Trophoblast cell (in vitro differentiated cells and primary cell): Measurements from ENCODE around the gene SESN2.

Source experiments
- DNase-seq, 2 donors: peaks; one replicate each; pipeline ENCODE4 v3.0.0-alpha.2; 2016
- H2AFZ ChIP-seq: 2 replicates; pipeline ENCODE4 v1.6.1; 2013; ENCODE audit warnings: low read length, moderate library complexity, mild to moderate bottlenecking; ENCODE audit not compliant: insufficient read depth, poor library complexity
- H2AK5ac ChIP-seq: 2 replicates; pipeline ENCODE4 v1.6.1; 2013; ENCODE audit warnings: mild to moderate bottlenecking, low read length
- H2BK120ac ChIP-seq: 2 replicates; pipeline ENCODE4 v1.6.1; 2013; ENCODE audit warnings: low read length, mild to moderate bottlenecking, moderate library complexity; ENCODE audit not compliant: insufficient read depth, poor library complexity
- H2BK12ac ChIP-seq: 2 replicates; pipeline ENCODE4 v1.6.1; 2013; ENCODE audit warnings: mild to moderate bottlenecking, low read length, moderate library complexity
- H2BK5ac ChIP-seq: 2 replicates; pipeline ENCODE4 v1.6.1; 2013; ENCODE audit warnings: low read length, low read depth, moderate library complexity, mild to moderate bottlenecking; ENCODE audit not compliant: poor library complexity
- H3K14ac ChIP-seq: 2 replicates; pipeline ENCODE4 v1.6.1; 2013; ENCODE audit warnings: mild to moderate bottlenecking, low read length
- H3K18ac ChIP-seq: 2 replicates; pipeline ENCODE4 v1.6.1; 2013; ENCODE audit warnings: mild to moderate bottlenecking, low read length
- H3K23ac ChIP-seq: 2 replicates; pipeline ENCODE4 v1.6.1; 2013; ENCODE audit warnings: low read length
- H3K27ac ChIP-seq: 2 replicates; pipeline ENCODE4 v1.5.1; 2013; ENCODE audit warnings: low read depth, mild to moderate bottlenecking, inconsistent platforms, low read length, moderate library complexity
- H3K27me3 ChIP-seq: 2 replicates; pipeline ENCODE4 v1.6.1; 2013; ENCODE audit warnings: inconsistent platforms, mild to moderate bottlenecking, low read length, moderate library complexity; ENCODE audit not compliant: insufficient read depth
- H3K36me3 ChIP-seq, 2 experiments: 1 replicate in 1 of 2; 2 replicates in 1 of 2; pipeline ENCODE4 v1.6.1; 2013; ENCODE audit warnings: low read length in 2 of 2, mild to moderate bottlenecking in 2 of 2, moderate library complexity in 1 of 2; ENCODE audit not compliant: insufficient read depth in 2 of 2, control insufficient read depth in 1 of 2
- H3K4ac ChIP-seq: 2 replicates; pipeline ENCODE4 v1.6.1; 2013; ENCODE audit warnings: low read depth, mild to moderate bottlenecking, low read length, moderate library complexity
- H3K4me1 ChIP-seq, 2 experiments: 1 replicate in 1 of 2; 2 replicates in 1 of 2; pipeline ENCODE4 v1.6.1; 2013; ENCODE audit warnings: low read length in 2 of 2, mild to moderate bottlenecking in 2 of 2, moderate library complexity in 1 of 2; ENCODE audit not compliant: insufficient read depth in 2 of 2, control insufficient read depth in 1 of 2
- H3K4me2 ChIP-seq: 2 replicates; pipeline ENCODE4 v1.6.1; 2013; ENCODE audit warnings: inconsistent platforms, mild to moderate bottlenecking, low read length, moderate library complexity
- H3K4me3 ChIP-seq: 2 replicates; pipeline ENCODE4 v1.5.1; 2013; ENCODE audit warnings: mild to moderate bottlenecking, low read depth, low read length, inconsistent platforms
- H3K79me1 ChIP-seq: one replicate; pipeline ENCODE4 v1.6.1; 2013; ENCODE audit warnings: low read length
- H3K79me2 ChIP-seq: 2 replicates; pipeline ENCODE4 v1.6.1; 2013; ENCODE audit warnings: low read length, mild to moderate bottlenecking; ENCODE audit not compliant: control insufficient read depth, insufficient read depth, poor library complexity
- H3K9ac ChIP-seq: 2 replicates; pipeline ENCODE4 v1.6.1; 2013; ENCODE audit warnings: mild to moderate bottlenecking, low read length
- H3K9me3 ChIP-seq: 2 replicates; pipeline ENCODE4 v1.6.1; 2013; ENCODE audit warnings: low read depth, mild to moderate bottlenecking, control low read depth, inconsistent platforms, low read length; ENCODE audit not compliant: insufficient read depth
- H4K12ac ChIP-seq: 2 replicates; pipeline ENCODE4 v1.6.1; 2013; ENCODE audit warnings: low read depth, mild to moderate bottlenecking, low read length, moderate library complexity
- H4K8ac ChIP-seq: 2 replicates; pipeline ENCODE4 v1.6.1; 2013; ENCODE audit warnings: low read depth, mild to moderate bottlenecking, low read length, moderate library complexity
- H4K91ac ChIP-seq: one replicate; pipeline ENCODE4 v1.6.1; 2013; ENCODE audit warnings: low read depth, mild to moderate bottlenecking, low read length, moderate library complexity
- WGBS: extraction: QIAGEN DNeasy Blood & Tissue Kit; methylation state at CpG from one replicate; pipeline ENCODE4 v1.1.7; 2013; ENCODE audit warnings: missing lambda C conversion rate; ENCODE audit not compliant: insufficient read length, insufficient coverage; ENCODE audit errors: extremely low coverage; 5-methylcytosine and 5-hydroxymethylcytosine counted together

The SESN2 gene

GRCh38 chr1:28257736-28258135 is 1.6 kb upstream of the SESN2 start:
- Histone ChIP-seq H3K4me2 (no peak overlapping the region), H3K23ac (no peak overlapping the region), H2BK12ac (no peak overlapping the region), H3K4me1 (peaks cover 5 to 10% of the 10 kb centered on the region in 2 experiments), H2AK5ac (no peak overlapping the region), H3K4me3 (no peak overlapping the region), H2AFZ (no peak overlapping the region), H4K91ac (no peak overlapping the region), H3K79me2 (peaks cover 22% of the 10 kb centered on the region), H2BK120ac (no peak overlapping the region), H3K18ac (no peak overlapping the region), H3K4ac (no peak overlapping the region), H3K79me1 (peaks cover 10% of the 10 kb centered on the region), H2BK5ac (no peak overlapping the region), H3K27ac (no peak overlapping the region), H4K12ac (no peak overlapping the region), H3K9ac (no peak overlapping the region), H3K9me3 (no peaks in the 10 kb centered on the region), H3K14ac (no peak overlapping the region), H4K8ac (no peak overlapping the region), H3K36me3 (peaks cover 0 to 2% of the 10 kb centered on the region in 2 experiments), H3K27me3 (no peaks in the 10 kb centered on the region)
- WGBS: no CpG with 5 or more reads among the region's 4 CpGs
- no peak for DNase-seq

GRCh38 chr1:28258628-28259251 is 578 bp upstream of the SESN2 start:
- Histone ChIP-seq H2AK5ac (no peak overlapping the region), H3K14ac (no peak overlapping the region), H4K12ac (no peak overlapping the region), H2BK5ac (no peak overlapping the region), H3K4me1 (peaks cover 5 to 14% of the 10 kb centered on the region in 2 experiments), H3K23ac (no peak overlapping the region), H2BK12ac (peak overlapping the region; percentile 18), H3K4me2 (peak overlapping the region; percentile 50), H4K8ac (peak overlapping the region; percentile 87), H3K18ac (no peak overlapping the region), H2BK120ac (peak overlapping the region; percentile 36), H3K27ac (no peak overlapping the region), H3K4me3 (no peak overlapping the region), H3K79me1 (peaks cover 10% of the 10 kb centered on the region), H3K27me3 (no peaks in the 10 kb centered on the region), H3K79me2 (peaks cover 27% of the 10 kb centered on the region), H3K4ac (no peak overlapping the region), H2AFZ (peak overlapping the region; percentile 91), H3K9ac (no peak overlapping the region), H4K91ac (peak overlapping the region; percentile 48), H3K9me3 (no peaks in the 10 kb centered on the region), H3K36me3 (peaks cover 0 to 2% of the 10 kb centered on the region in 2 experiments)
- DNase-seq: no peak
- WGBS: no CpG with 5 or more reads among the region's 12 CpGs

GRCh38 chr1:28259934-28260802 is 850 bp downstream of the SESN2 start:
- no peak overlapping the region for H3K23ac ChIP-seq
- peaks cover 10% of the 10 kb centered on the region for H3K79me1 ChIP-seq
- peak overlapping the region; percentile 91 for H4K8ac ChIP-seq
- peak overlapping the region; percentile 98 for H2BK5ac ChIP-seq
- peak overlapping the region; percentile 93 for H3K4me2 ChIP-seq
- peak overlapping the region; percentile 92 for H4K12ac ChIP-seq
- no peaks in the 10 kb centered on the region for H3K27me3 ChIP-seq
- peak; percentile 71 to 73 for DNase-seq
- peak overlapping the region; percentile 98 for H4K91ac ChIP-seq
- H2BK120ac ChIP-seq: peak overlapping the region; percentile 97
- H3K27ac ChIP-seq: peak overlapping the region; percentile 88
- peaks cover 32% of the 10 kb centered on the region for H3K79me2 ChIP-seq
- H3K9me3 ChIP-seq: no peaks in the 10 kb centered on the region
- no CpG with 5 or more reads among the region's 66 CpGs for WGBS
- H2BK12ac ChIP-seq: peak overlapping the region; percentile 89
- H3K18ac ChIP-seq: peak overlapping the region; percentile 99
- H3K4me1 ChIP-seq: peaks cover 5 to 19% of the 10 kb centered on the region in 2 experiments
- peak overlapping the region; percentile 98 for H2AK5ac ChIP-seq
- peaks cover 0 to 2% of the 10 kb centered on the region in 2 experiments for H3K36me3 ChIP-seq
- H2AFZ ChIP-seq: peak overlapping the region; percentile 97
- peak overlapping the region; percentile 100 for H3K14ac ChIP-seq
- peak overlapping the region; percentile 90 for H3K9ac ChIP-seq
- H3K4ac ChIP-seq: peak overlapping the region; percentile 99
- H3K4me3 ChIP-seq: peak overlapping the region; percentile 85

- Histone ChIP-seq H3K9ac (no peak overlapping the region), H2BK12ac (no peak overlapping the region), H3K27ac (no peak overlapping the region), H3K4me2 (peak overlapping the region; percentile 93), H4K12ac (no peak overlapping the region), H2BK5ac (no peak overlapping the region), H3K4me1 (peaks cover 5 to 20% of the 10 kb centered on the region in 2 experiments), H2AK5ac (no peak overlapping the region), H2AFZ (no peak overlapping the region), H3K27me3 (no peaks in the 10 kb centered on the region), H3K36me3 (peaks cover 0 to 2% of the 10 kb centered on the region in 2 experiments), H3K79me1 (peaks cover 10% of the 10 kb centered on the region), H3K79me2 (peaks cover 33% of the 10 kb centered on the region), H4K8ac (no peak overlapping the region), H2BK120ac (no peak overlapping the region), H3K9me3 (no peaks in the 10 kb centered on the region), H3K14ac (no peak overlapping the region), H4K91ac (no peak overlapping the region), H3K4ac (peak overlapping the region; percentile 41), H3K18ac (no peak overlapping the region), H3K23ac (no peak overlapping the region), H3K4me3 (peak overlapping the region; percentile 85)
- DNase-seq: no peak
- WGBS: no CpG with 5 or more reads among the region's 7 CpGs
These were observed 1.5 kb downstream of the SESN2 start for GRCh38 chr1:28260803-28261174.
